NB4 (cell line): Measurements from ENCODE around the gene PCNX2.

Source experiments
- CTCF ChIP-seq: IDR thresholded peaks from one replicate; pipeline ENCODE4 v1.5.1; 2012; ENCODE audit warnings: low read depth, low read length
- MAX ChIP-seq: IDR thresholded peaks from 2 replicates; pipeline ENCODE4 v1.6.1; 2011; ENCODE audit warnings: low read depth, low read length
- POLR2A ChIP-seq: IDR thresholded peaks from 2 replicates; pipeline ENCODE4 v1.6.1; 2011; ENCODE audit warnings: mild to moderate bottlenecking; ENCODE audit not compliant: insufficient read length; ENCODE audit errors: extremely low read depth

DNA sequence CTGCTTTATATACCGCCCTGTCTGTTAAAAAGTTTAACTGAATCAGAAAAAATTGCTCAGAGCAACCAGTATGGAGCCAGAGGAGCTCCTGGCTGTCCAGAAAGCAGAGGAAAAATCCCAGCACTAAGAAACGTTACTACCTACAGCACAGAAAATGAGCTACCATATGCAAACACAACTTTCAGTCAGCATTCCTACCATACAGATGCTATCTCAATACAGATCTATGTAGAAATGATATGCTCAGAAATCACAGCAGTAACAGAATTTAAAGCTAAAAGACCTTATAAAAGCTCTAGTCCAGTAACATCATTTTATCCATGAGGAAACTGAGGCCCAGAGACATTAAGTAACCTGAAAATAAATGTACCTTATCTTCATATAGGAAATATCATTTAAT, 38.7 kb downstream of the PCNX2 start:
- TF ChIP-seq CTCF (no peak), POLR2A (no peak), MAX (no peak)
